ENCODE measurements around the gene WWOX.

WWOX gene

GRCh38 chr16:78770353-78771091 lies 671.1 kb downstream of the WWOX start:
- DNase-seq (ENCODE audit: low spot score): peak; percentile 72
- Mint-ChIP-seq H3K9me3 (peaks cover 5% of the 10 kb centered on the region), H3K27me3 (ENCODE audit: low read depth) (peaks cover 4% of the 10 kb centered on the region), H3K4me3 (no peak overlapping the region), H3K36me3 (ENCODE audit: low read depth) (peaks cover 4% of the 10 kb centered on the region), H3K4me1 (ENCODE audit: low read depth) (peaks cover 28% of the 10 kb centered on the region), H3K27ac (no peak overlapping the region)

- H3K27me3 Mint-ChIP-seq (ENCODE audit: low read depth): peaks cover 4% of the 10 kb centered on the region
- H3K4me1 Mint-ChIP-seq (ENCODE audit: low read depth): peaks cover 30% of the 10 kb centered on the region
- H3K9me3 Mint-ChIP-seq: peaks cover 9% of the 10 kb centered on the region
- no peak overlapping the region for H3K27ac Mint-ChIP-seq
- H3K36me3 Mint-ChIP-seq (ENCODE audit: low read depth): peaks cover 6% of the 10 kb centered on the region
- no peak overlapping the region for H3K4me3 Mint-ChIP-seq
- DNase-seq (ENCODE audit: low spot score): no peak
Observed at GRCh38 chr16:78773291-78773702, 673.8 kb downstream of the WWOX start.

GRCh38 chr16:78773706-78774105 lies 674.3 kb downstream of the WWOX start:
- Mint-ChIP-seq H3K4me3 (no peak overlapping the region), H3K4me1 (ENCODE audit: low read depth) (peaks cover 33% of the 10 kb centered on the region), H3K27ac (no peak overlapping the region), H3K9me3 (peaks cover 9% of the 10 kb centered on the region), H3K36me3 (ENCODE audit: low read depth) (peaks cover 8% of the 10 kb centered on the region), H3K27me3 (ENCODE audit: low read depth) (peaks cover 4% of the 10 kb centered on the region)
- no peak for DNase-seq (ENCODE audit: low spot score)

- Mint-ChIP-seq H3K36me3 (ENCODE audit: low read depth) (peaks cover 8% of the 10 kb centered on the region), H3K4me3 (no peak overlapping the region), H3K9me3 (peaks cover 9% of the 10 kb centered on the region), H3K27me3 (ENCODE audit: low read depth) (peaks cover 4% of the 10 kb centered on the region), H3K27ac (peak overlapping the region; percentile 49), H3K4me1 (ENCODE audit: low read depth) (peaks cover 40% of the 10 kb centered on the region)
- DNase-seq (ENCODE audit: low spot score): peak; percentile 86
Observed at GRCh38 chr16:78775161-78775561, 675.7 kb downstream of the WWOX start.

GRCh38 chr16:78778101-78779004 lies 678.9 kb downstream of the WWOX start:
- H3K27me3 Mint-ChIP-seq (ENCODE audit: low read depth): no peaks in the 10 kb centered on the region
- peak; percentile 83 for DNase-seq (ENCODE audit: low spot score)
- H3K9me3 Mint-ChIP-seq: peaks cover 8% of the 10 kb centered on the region
- H3K27ac Mint-ChIP-seq: peak overlapping the region; percentile 90
- peak overlapping the region; percentile 61 for H3K4me3 Mint-ChIP-seq
- peaks cover 42% of the 10 kb centered on the region for H3K4me1 Mint-ChIP-seq (ENCODE audit: low read depth)
- peaks cover 8% of the 10 kb centered on the region for H3K36me3 Mint-ChIP-seq (ENCODE audit: low read depth)

GRCh38 chr16:78780808-78781207 lies 681.4 kb downstream of the WWOX start:
- Mint-ChIP-seq H3K9me3 (peaks cover 4% of the 10 kb centered on the region), H3K27ac (no peak overlapping the region), H3K4me1 (ENCODE audit: low read depth) (peaks cover 29% of the 10 kb centered on the region)

GRCh38 chr16:78782572-78782971 lies 683.1 kb downstream of the WWOX start:
- Mint-ChIP-seq H3K27me3 (ENCODE audit: low read depth) (peaks cover 3% of the 10 kb centered on the region), H3K4me3 (no peak overlapping the region), H3K36me3 (ENCODE audit: low read depth) (peaks cover 2% of the 10 kb centered on the region), H3K4me1 (ENCODE audit: low read depth) (peaks cover 28% of the 10 kb centered on the region), H3K27ac (no peak overlapping the region), H3K9me3 (no peaks in the 10 kb centered on the region)
- DNase-seq (ENCODE audit: low spot score): no peak

More at GRCh38 chr16:78780808-78781207, 681.4 kb downstream of the WWOX start:
- DNase-seq (ENCODE audit: low spot score): no peak
- H3K27me3 Mint-ChIP-seq (ENCODE audit: low read depth): no peaks in the 10 kb centered on the region
- no peak overlapping the region for H3K4me3 Mint-ChIP-seq
- H3K36me3 Mint-ChIP-seq (ENCODE audit: low read depth): peaks cover 4% of the 10 kb centered on the region

GRCh38 chr16:78783570-78784079 lies 684.2 kb downstream of the WWOX start:
- no peak overlapping the region for H3K27ac Mint-ChIP-seq
- H3K4me1 Mint-ChIP-seq (ENCODE audit: low read depth): peaks cover 22% of the 10 kb centered on the region
- no peak overlapping the region for H3K4me3 Mint-ChIP-seq
- no peaks in the 10 kb centered on the region for H3K9me3 Mint-ChIP-seq
- peaks cover 3% of the 10 kb centered on the region for H3K27me3 Mint-ChIP-seq (ENCODE audit: low read depth)
- DNase-seq (ENCODE audit: low spot score): no peak
- H3K36me3 Mint-ChIP-seq (ENCODE audit: low read depth): no peaks in the 10 kb centered on the region

GRCh38 chr16:78784771-78785170 lies 685.3 kb downstream of the WWOX start:
- Mint-ChIP-seq H3K4me1 (ENCODE audit: low read depth) (peaks cover 10% of the 10 kb centered on the region), H3K4me3 (no peak overlapping the region), H3K36me3 (ENCODE audit: low read depth) (no peaks in the 10 kb centered on the region), H3K9me3 (no peaks in the 10 kb centered on the region), H3K27me3 (ENCODE audit: low read depth) (peaks cover 3% of the 10 kb centered on the region), H3K27ac (no peak overlapping the region)
- no peak for DNase-seq (ENCODE audit: low spot score)

- DNase-seq (ENCODE audit: low spot score): no peak
- Mint-ChIP-seq H3K9me3 (no peaks in the 10 kb centered on the region), H3K36me3 (ENCODE audit: low read depth) (no peaks in the 10 kb centered on the region), H3K27me3 (ENCODE audit: low read depth) (peaks cover 3% of the 10 kb centered on the region), H3K4me3 (no peak overlapping the region), H3K27ac (no peak overlapping the region), H3K4me1 (ENCODE audit: low read depth) (peaks cover 10% of the 10 kb centered on the region)
Observed at GRCh38 chr16:78785218-78785617, 685.8 kb downstream of the WWOX start.

- no peak overlapping the region for H3K27ac Mint-ChIP-seq
- peaks cover 12% of the 10 kb centered on the region for H3K4me1 Mint-ChIP-seq (ENCODE audit: low read depth)
- no peaks in the 10 kb centered on the region for H3K36me3 Mint-ChIP-seq (ENCODE audit: low read depth)
- H3K4me3 Mint-ChIP-seq: no peak overlapping the region
- no peak for DNase-seq (ENCODE audit: low spot score)
- H3K27me3 Mint-ChIP-seq (ENCODE audit: low read depth): peaks cover 3% of the 10 kb centered on the region
- H3K9me3 Mint-ChIP-seq: no peaks in the 10 kb centered on the region
Observed at GRCh38 chr16:78786635-78787034, 687.2 kb downstream of the WWOX start.

GRCh38 chr16:78788276-78788675 lies 688.8 kb downstream of the WWOX start:
- Mint-ChIP-seq H3K9me3 (no peaks in the 10 kb centered on the region), H3K27me3 (ENCODE audit: low read depth) (peaks cover 3% of the 10 kb centered on the region), H3K4me3 (no peak overlapping the region), H3K27ac (no peak overlapping the region), H3K4me1 (ENCODE audit: low read depth) (peaks cover 10% of the 10 kb centered on the region), H3K36me3 (ENCODE audit: low read depth) (no peaks in the 10 kb centered on the region)
- no peak for DNase-seq (ENCODE audit: low spot score)

GRCh38 chr16:78788696-78789095 lies 689.2 kb downstream of the WWOX start:
- no peaks in the 10 kb centered on the region for H3K9me3 Mint-ChIP-seq
- H3K36me3 Mint-ChIP-seq (ENCODE audit: low read depth): no peaks in the 10 kb centered on the region
- peaks cover 10% of the 10 kb centered on the region for H3K4me1 Mint-ChIP-seq (ENCODE audit: low read depth)
- H3K27me3 Mint-ChIP-seq (ENCODE audit: low read depth): peaks cover 3% of the 10 kb centered on the region
- no peak for DNase-seq (ENCODE audit: low spot score)
- H3K4me3 Mint-ChIP-seq: no peak overlapping the region
- H3K27ac Mint-ChIP-seq: no peak overlapping the region

GRCh38 chr16:78789561-78789960 lies 690.1 kb downstream of the WWOX start:
- Mint-ChIP-seq H3K27ac (no peak overlapping the region), H3K36me3 (ENCODE audit: low read depth) (no peaks in the 10 kb centered on the region), H3K9me3 (no peaks in the 10 kb centered on the region), H3K4me3 (no peak overlapping the region), H3K4me1 (ENCODE audit: low read depth) (peaks cover 13% of the 10 kb centered on the region), H3K27me3 (ENCODE audit: low read depth) (peaks cover 3% of the 10 kb centered on the region)
- no peak for DNase-seq (ENCODE audit: low spot score)
